Ovary (tissue), 3 donors: ENCODE measurements around the gene MRPL18.

Experiments used
- POLR2A ChIP-seq: fragments of 450-650 bp; IDR thresholded peaks from one replicate; pipeline ENCODE4 v1.6.1; 2017; ENCODE audit warnings: antibody characterized with exemption, mild to moderate bottlenecking, moderate library complexity
- TF ChIP-seq, protein P1 (sequence below), 3 donors: fragments of 450-650 bp in 2 of 3; fragments of 200-600 bp in 1 of 3; IDR thresholded peaks; one replicate each; pipeline versions ENCODE4 v1.5.1 to v1.8.0; 2016 to 2022; ENCODE audit warnings: antibody characterized with exemption in 3 of 3, mild to moderate bottlenecking in 1 of 3
- donor health status: DM: no; HTN: no; CAD: no.

DNA sequence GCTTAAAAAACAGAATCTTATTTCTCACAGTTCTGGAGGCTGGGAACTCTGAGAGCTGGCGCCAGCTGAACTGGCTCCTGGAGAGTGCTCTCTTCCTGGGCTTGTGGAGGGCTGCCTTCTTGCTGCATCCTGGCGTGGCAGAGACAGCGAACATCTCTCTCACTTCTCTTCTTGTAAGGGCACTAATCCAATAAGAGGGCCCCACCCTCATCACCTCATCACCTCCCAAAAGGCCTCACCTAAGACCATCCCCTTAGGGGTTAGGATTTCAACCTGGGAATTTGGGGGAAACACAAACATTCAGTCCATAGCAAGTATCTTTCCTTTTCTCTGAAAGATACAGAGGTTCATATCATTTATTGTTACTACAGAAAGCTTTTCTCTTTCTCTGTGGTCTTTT, 33.7 kb downstream of the MRPL18 start:
- TF ChIP-seq, protein P1, sequence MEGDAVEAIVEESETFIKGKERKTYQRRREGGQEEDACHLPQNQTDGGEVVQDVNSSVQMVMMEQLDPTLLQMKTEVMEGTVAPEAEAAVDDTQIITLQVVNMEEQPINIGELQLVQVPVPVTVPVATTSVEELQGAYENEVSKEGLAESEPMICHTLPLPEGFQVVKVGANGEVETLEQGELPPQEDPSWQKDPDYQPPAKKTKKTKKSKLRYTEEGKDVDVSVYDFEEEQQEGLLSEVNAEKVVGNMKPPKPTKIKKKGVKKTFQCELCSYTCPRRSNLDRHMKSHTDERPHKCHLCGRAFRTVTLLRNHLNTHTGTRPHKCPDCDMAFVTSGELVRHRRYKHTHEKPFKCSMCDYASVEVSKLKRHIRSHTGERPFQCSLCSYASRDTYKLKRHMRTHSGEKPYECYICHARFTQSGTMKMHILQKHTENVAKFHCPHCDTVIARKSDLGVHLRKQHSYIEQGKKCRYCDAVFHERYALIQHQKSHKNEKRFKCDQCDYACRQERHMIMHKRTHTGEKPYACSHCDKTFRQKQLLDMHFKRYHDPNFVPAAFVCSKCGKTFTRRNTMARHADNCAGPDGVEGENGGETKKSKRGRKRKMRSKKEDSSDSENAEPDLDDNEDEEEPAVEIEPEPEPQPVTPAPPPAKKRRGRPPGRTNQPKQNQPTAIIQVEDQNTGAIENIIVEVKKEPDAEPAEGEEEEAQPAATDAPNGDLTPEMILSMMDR (IDR thresholded peaks at IDR 0.05) = no peak
- no peak for TF ChIP-seq POLR2A
